ENCODE data around the gene BZW1. TPM values are rescaled to one million over a fixed set of nuclear protein-coding genes. Genes with fewer than 3 reads are reported as not detected.

BZW1 gene
- total RNA-seq, 1 donor from 2014 or later, result 233 TPM

DNA sequence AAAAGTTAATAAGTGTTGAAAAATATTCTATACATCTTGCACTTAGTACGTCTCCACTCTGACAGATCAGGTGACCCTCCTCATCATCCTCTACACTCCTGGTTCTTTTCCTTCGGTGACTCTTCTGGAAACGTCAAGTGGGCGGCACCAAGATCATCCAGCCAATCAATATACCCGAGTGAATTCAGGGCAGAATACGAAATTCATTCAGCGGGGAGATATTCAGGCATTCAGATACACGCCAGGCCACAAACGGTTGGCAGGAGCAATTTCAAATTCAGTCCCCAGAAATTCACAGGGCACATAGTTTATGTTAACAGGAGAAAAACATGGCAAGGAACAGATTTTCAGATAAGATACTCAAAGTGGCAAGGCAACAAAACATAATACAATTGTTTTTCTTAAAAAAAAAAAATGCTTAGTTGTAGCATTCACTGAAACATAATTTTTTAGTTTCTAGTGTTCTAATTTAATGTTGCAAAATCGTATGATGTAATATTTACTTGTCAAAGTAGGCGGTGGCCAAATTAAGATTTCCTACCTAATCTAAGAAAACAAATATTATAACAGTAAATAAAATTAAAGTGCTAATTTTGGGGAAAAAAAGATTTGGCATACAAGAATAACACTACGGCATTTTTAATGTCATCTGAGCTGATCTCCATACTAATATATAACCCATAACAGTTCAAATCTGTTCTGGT lies 48.5 kb downstream of the BZW1 start:
- TF ChIP-seq, protein P1, sequence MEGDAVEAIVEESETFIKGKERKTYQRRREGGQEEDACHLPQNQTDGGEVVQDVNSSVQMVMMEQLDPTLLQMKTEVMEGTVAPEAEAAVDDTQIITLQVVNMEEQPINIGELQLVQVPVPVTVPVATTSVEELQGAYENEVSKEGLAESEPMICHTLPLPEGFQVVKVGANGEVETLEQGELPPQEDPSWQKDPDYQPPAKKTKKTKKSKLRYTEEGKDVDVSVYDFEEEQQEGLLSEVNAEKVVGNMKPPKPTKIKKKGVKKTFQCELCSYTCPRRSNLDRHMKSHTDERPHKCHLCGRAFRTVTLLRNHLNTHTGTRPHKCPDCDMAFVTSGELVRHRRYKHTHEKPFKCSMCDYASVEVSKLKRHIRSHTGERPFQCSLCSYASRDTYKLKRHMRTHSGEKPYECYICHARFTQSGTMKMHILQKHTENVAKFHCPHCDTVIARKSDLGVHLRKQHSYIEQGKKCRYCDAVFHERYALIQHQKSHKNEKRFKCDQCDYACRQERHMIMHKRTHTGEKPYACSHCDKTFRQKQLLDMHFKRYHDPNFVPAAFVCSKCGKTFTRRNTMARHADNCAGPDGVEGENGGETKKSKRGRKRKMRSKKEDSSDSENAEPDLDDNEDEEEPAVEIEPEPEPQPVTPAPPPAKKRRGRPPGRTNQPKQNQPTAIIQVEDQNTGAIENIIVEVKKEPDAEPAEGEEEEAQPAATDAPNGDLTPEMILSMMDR (IDR thresholded peaks at IDR 0.05; ENCODE audit: unreplicated experiment), result no peak
- Mint-ChIP-seq H3K36me3 (peaks cover 34% of the 10 kb centered on the region), H3K27me3 (ENCODE audit: low read depth) (no peaks in the 10 kb centered on the region), H3K4me1 (peaks cover 33% of the 10 kb centered on the region), H3K27ac (peak overlapping the region; percentile 91), H3K4me3 (peak overlapping the region; percentile 56), H3K9me3 (no peaks in the 10 kb centered on the region)
- DNase-seq (ENCODE audit: low spot score in 2 of 2, unreplicated experiment in 2 of 2), result no peak

DNA sequence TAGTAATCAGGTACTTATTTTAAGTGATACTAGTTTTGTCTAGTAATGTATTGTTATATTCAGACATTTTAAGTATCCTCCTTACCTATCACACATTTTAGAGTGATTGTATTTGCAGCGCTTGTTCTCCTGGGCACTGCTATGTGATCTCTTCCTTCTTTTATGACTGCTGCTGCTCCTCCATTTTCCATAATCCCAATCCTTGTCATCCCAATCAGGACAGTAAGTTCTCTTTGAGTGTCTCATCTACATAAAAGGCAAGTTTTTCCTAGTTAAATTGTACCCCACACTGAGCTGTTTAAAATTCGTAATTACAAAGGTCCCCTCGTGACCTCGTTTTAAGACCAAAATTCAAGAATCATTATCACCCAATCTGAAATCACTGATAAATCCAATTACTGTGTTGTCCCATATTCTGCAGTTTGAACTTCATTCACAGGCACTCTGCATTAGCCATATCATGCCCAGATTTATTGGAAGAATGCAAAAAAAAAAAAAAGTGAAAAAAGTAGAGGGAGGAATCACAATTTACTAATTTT lies 50.0 kb downstream of the BZW1 start:
- H3K27me3 Mint-ChIP-seq (ENCODE audit: low read depth), result no peaks in the 10 kb centered on the region
- no peak for DNase-seq (ENCODE audit: low spot score in 2 of 2, unreplicated experiment in 2 of 2)
- peak overlapping the region; percentile 99 for H3K4me3 Mint-ChIP-seq
- H3K4me1 Mint-ChIP-seq, result peaks cover 33% of the 10 kb centered on the region
- TF ChIP-seq, protein P1 (IDR thresholded peaks at IDR 0.05; ENCODE audit: unreplicated experiment), result no peak
- H3K36me3 Mint-ChIP-seq, result peaks cover 29% of the 10 kb centered on the region
- H3K9me3 Mint-ChIP-seq, result no peaks in the 10 kb centered on the region
- peak overlapping the region; percentile 100 for H3K27ac Mint-ChIP-seq

DNA sequence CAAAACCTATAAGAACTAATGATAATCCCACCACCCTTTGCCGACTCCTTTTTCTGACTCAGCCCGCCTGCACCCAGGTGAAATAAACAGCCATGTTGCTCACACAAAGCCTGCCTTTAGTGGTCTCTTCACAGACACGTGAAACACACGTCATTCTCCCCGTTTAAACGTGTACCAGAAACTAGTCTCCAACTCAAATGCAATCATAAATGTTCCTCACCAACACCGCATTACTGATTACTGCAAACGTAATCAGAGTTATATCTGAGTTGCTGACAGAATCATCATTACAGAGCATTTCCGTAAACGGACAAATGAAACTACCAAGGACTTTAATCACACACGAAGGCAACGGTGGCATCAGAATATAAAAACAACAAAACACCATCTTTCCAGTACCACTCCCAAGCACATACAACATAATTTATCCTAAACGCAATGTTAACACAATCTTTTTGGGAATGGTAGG lies 50.9 kb downstream of the BZW1 start:
- TF ChIP-seq, protein P1 (IDR thresholded peaks at IDR 0.05; ENCODE audit: unreplicated experiment), result no peak
- no peak for DNase-seq (ENCODE audit: low spot score in 2 of 2, unreplicated experiment in 2 of 2)
- peaks cover 20% of the 10 kb centered on the region for H3K36me3 Mint-ChIP-seq
- no peaks in the 10 kb centered on the region for H3K9me3 Mint-ChIP-seq
- peaks cover 40% of the 10 kb centered on the region for H3K4me1 Mint-ChIP-seq
- no peaks in the 10 kb centered on the region for H3K27me3 Mint-ChIP-seq (ENCODE audit: low read depth)
- H3K4me3 Mint-ChIP-seq, result peak overlapping the region; percentile 99
- H3K27ac Mint-ChIP-seq, result peak overlapping the region; percentile 100

DNA sequence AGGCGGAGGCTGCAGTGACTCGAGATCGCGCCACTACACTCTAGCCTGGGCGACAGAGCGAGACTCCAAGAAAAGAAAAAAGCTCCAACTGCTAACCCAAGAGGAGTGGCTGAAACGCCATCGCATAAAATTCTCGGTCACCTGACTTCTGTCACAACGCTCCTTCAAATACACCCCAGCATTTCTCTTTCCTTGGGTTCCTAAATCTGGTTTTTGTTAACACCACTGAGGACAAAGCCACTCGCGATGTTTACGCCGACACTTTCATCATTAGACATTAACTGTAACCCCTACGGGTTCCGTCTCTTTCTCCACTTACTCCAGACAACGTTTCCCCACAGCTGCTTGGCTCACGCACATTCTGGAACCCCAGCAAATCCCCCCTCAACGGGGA lies 52.1 kb downstream of the BZW1 start:
- no peaks in the 10 kb centered on the region for H3K9me3 Mint-ChIP-seq
- TF ChIP-seq, protein P1 (IDR thresholded peaks at IDR 0.05; ENCODE audit: unreplicated experiment), result no peak
- no peaks in the 10 kb centered on the region for H3K27me3 Mint-ChIP-seq (ENCODE audit: low read depth)
- no peak for DNase-seq (ENCODE audit: low spot score in 2 of 2, unreplicated experiment in 2 of 2)
- peak overlapping the region; percentile 100 for H3K27ac Mint-ChIP-seq
- H3K4me3 Mint-ChIP-seq, result peak overlapping the region; percentile 99
- H3K36me3 Mint-ChIP-seq, result peaks cover 11% of the 10 kb centered on the region
- H3K4me1 Mint-ChIP-seq, result peaks cover 40% of the 10 kb centered on the region

DNA sequence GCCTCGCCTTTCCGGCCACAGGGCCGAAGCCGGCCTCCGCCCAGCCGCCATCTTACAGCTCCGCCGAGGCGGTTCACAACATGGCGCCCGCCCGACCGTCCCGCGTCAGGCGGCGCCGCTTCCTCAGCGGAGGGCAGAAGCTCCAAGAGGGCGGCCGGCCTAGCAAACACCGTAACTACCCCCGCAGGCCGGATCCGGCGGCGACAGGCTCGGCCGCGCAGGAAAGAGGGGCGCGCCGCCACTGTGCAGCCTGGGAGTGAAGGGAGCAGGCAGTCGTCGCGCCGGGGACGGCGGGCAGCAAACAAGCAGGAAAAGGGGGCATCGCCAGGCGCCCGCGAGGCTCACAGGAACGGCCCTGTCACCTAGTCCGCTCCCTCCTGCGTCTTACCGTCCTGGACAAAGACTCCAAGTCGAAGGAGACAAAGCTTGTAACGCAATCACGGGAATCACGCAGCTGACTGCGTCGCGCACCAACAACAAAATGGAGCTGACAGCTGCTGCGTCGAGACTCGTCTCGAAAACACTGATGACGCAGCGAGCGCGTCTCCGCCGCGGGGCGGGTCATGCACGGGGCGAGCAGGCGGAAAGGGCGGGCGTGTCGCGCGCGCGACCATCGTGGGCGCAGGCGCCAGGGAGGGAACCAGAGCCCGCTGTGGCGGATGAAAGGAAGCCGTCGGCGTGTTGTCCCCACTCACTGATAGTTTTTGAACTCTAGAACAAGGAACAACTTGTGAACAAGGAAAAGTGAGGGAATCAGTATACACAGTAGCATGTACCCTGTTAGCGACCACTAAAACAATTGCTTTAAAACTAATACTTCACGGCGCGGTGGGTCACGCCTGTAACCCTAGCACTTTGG lies 52.7 kb downstream of the BZW1 start, which contains the start of gene CLK1:
Gene CLK1 (minus strand): TSS at position 483 of the 859 bp plus-strand sequence. CDS start 2,796 bp downstream, outside the sequence.
- no peaks in the 10 kb centered on the region for H3K27me3 Mint-ChIP-seq (ENCODE audit: low read depth)
- DNase-seq (ENCODE audit: low spot score in 2 of 2, unreplicated experiment in 2 of 2), result peak; percentile 78 to 88
- H3K4me3 Mint-ChIP-seq, result peak within 1 kb of the TSS; percentile 99
- peaks cover 8% of the 10 kb centered on the region for H3K36me3 Mint-ChIP-seq
- H3K27ac Mint-ChIP-seq, result peak within 1 kb of the TSS; percentile 100
- H3K9me3 Mint-ChIP-seq, result no peaks in the 10 kb centered on the region
- TF ChIP-seq, protein P1 (IDR thresholded peaks at IDR 0.05; ENCODE audit: unreplicated experiment), result no peak
- H3K4me1 Mint-ChIP-seq, result peaks cover 40% of the 10 kb centered on the region
